GM06990 (cell line): ENCODE data around the gene ANXA11.

Experiments
- DNase-seq: peaks from one replicate; pipeline ENCODE4 v3.0.0-alpha.2; 2011; ENCODE audit not compliant: insufficient read length; ENCODE audit errors: extremely low read depth
- H3K27me3 ChIP-seq: replicated peaks from 2 replicates; pipeline ENCODE4 v1.6.0; 2011; ENCODE audit warnings: low read length; ENCODE audit not compliant: control insufficient read depth, insufficient read depth
- H3K36me3 ChIP-seq: 2 replicates; pipeline ENCODE4 v1.5.1; 2011; ENCODE audit warnings: low read length; ENCODE audit not compliant: control insufficient read depth, insufficient read depth
- H3K4me3 ChIP-seq: replicated peaks from 2 replicates; pipeline ENCODE4 v1.5.1; 2011; ENCODE audit warnings: low read depth, mild to moderate bottlenecking, control low read depth, low read length
- CTCF ChIP-seq: IDR thresholded peaks from 2 replicates; pipeline ENCODE4 v1.5.1; 2011; ENCODE audit warnings: low read length, control low read depth, mild to moderate bottlenecking, inconsistent platforms; ENCODE audit not compliant: insufficient read depth, poor library complexity, severe bottlenecking

ANXA11 gene

GRCh38 chr10:80108576-80109239 is 96.6 kb downstream of the ANXA11 start:
- H3K27me3 ChIP-seq: no peaks in the 10 kb centered on the region
- H3K36me3 ChIP-seq: no peaks in the 10 kb centered on the region
- TF ChIP-seq CTCF: no peak
- DNase-seq: no peak
- no peak overlapping the region for H3K4me3 ChIP-seq

- no peak overlapping the region for H3K4me3 ChIP-seq
- H3K36me3 ChIP-seq: no peaks in the 10 kb centered on the region
- DNase-seq: no peak
- TF ChIP-seq CTCF: no peak
- no peaks in the 10 kb centered on the region for H3K27me3 ChIP-seq
Observed at GRCh38 chr10:80104066-80104926, 101.0 kb downstream of the ANXA11 start.
